RWPE1 (cell line): ENCODE data around the gene GRK6.
A peak's percentile ranks its signal among the peaks of the same experiment; 100 is the strongest.

Experiments used
- CTCF ChIA-PET: fragments of 350-600 bp; sonication (Branson Sonifier 250); formaldehyde crosslinking; extraction: SDS; loops from one replicate; lab custom pipeline; 2021; lab: Yijun Ruan, JAX
- POLR2A ChIA-PET: fragments of 400-600 bp; formaldehyde crosslinking; extraction: SDS; loops from one replicate; lab custom pipeline; 2020; ENCODE audit warnings: antibody characterized with exemption; ENCODE audit not compliant: low non-redundant PET; lab: Yijun Ruan, JAX
- DNase-seq: peaks from one replicate; pipeline ENCODE4 v3.0.0; 2012; ENCODE audit warnings: low spot score
- H3K27ac ChIP-seq: fragments of 450-650 bp; 2 replicates; pipeline ENCODE4 v1.5.1; 2017
- CTCF ChIP-seq: fragments of 450-650 bp; conservative IDR thresholded peaks from 2 replicates; pipeline ENCODE4 v1.5.1; 2017; ENCODE audit warnings: low read depth, mild to moderate bottlenecking

The GRK6 gene

GRCh38 chr5:177490311-177490991 lies 64.0 kb downstream of the GRK6 start:
- ChIA-PET POLR2A (no interaction called here), CTCF (interaction anchor here (0.8 kb wide), 1 partner anchor 16 kb away, joined by 3 read pairs; no protein-coding TSS in a partner anchor)
- H3K27ac ChIP-seq, result peak overlapping the region; percentile 96
- DNase-seq, result no peak
- no peak for TF ChIP-seq CTCF

- no peak for DNase-seq
- POLR2A ChIA-PET, result no interaction called here
- CTCF ChIA-PET, result interaction anchor here (0.6 to 1.5 kb wide), 4 partner anchors 12 to 88 kb away, joined by 3 to 14 read pairs (median 4); no protein-coding TSS in a partner anchor
- TF ChIP-seq CTCF, result no peak
- H3K27ac ChIP-seq, result peak overlapping the region; percentile 96
Measured at GRCh38 chr5:177490992-177491391, 64.5 kb downstream of the GRK6 start.

GRCh38 chr5:177491429-177491945 lies 65.0 kb downstream of the GRK6 start:
- ChIA-PET POLR2A (no interaction called here), CTCF (interaction anchor here (0.6 to 1.5 kb wide), 4 partner anchors 13 to 88 kb away, joined by 3 to 14 read pairs (median 4); no protein-coding TSS in a partner anchor)
- peak overlapping the region; percentile 96 for H3K27ac ChIP-seq
- TF ChIP-seq CTCF, result peak; percentile 96
- no peak for DNase-seq

GRCh38 chr5:177491983-177492746 lies 65.7 kb downstream of the GRK6 start:
- no peak for TF ChIP-seq CTCF
- DNase-seq, result no peak
- ChIA-PET CTCF (interaction anchor here (0.9 to 1.5 kb wide), 5 partner anchors 9 to 89 kb away, joined by 3 to 14 read pairs (median 5); no protein-coding TSS in a partner anchor), POLR2A (interaction anchor here (0.6 kb wide), 1 partner anchor 241 kb away, joined by 3 read pairs; no protein-coding TSS in a partner anchor)
- peak overlapping the region; percentile 96 for H3K27ac ChIP-seq
